K562 (cell line): ENCODE results near the gene BNIP5. TPM values are rescaled to one million over a fixed set of nuclear protein-coding genes. Genes with fewer than 3 reads are reported as not detected.

ENCODE experiments used
- ARID4B ChIP-seq: sonication (generic); formaldehyde crosslinking; IDR thresholded peaks from 2 replicates; pipeline ENCODE4 v1.8.0; 2022; ENCODE audit warnings: mild to moderate bottlenecking, missing genetic modification reagents
- BHLHE40 ChIP-seq: IDR thresholded peaks from 2 replicates; pipeline ENCODE4 v1.6.1; 2011; ENCODE audit warnings: low read length, improper control_type of control experiment
- ETV5 ChIP-seq: sonication (generic); formaldehyde crosslinking; IDR thresholded peaks from 2 replicates; pipeline ENCODE4 v1.4.0; 2020; ENCODE audit warnings: low read depth, mild to moderate bottlenecking, missing genetic modification reagents
- GATAD2B ChIP-seq: fragments of 450-650 bp; IDR thresholded peaks from 2 replicates; pipeline ENCODE4 v1.6.1; 2017; ENCODE audit warnings: mild to moderate bottlenecking, borderline replicate concordance
- HDAC2 ChIP-seq: fragments of 450-650 bp; IDR thresholded peaks from 2 replicates; pipeline ENCODE4 v1.6.1; 2016; ENCODE audit warnings: mild to moderate bottlenecking
- HNRNPUL1 ChIP-seq: fragments of 200-400 bp; formaldehyde crosslinking; IDR thresholded peaks from 2 replicates; pipeline ENCODE4 v1.6.1; 2017; ENCODE audit warnings: low read length
- MCM3 ChIP-seq: fragments of 450-650 bp; IDR thresholded peaks from 2 replicates; pipeline ENCODE4 v1.6.1; 2016
- MYNN ChIP-seq, 2 experiments: sonication (generic); formaldehyde crosslinking in 1 of 2; IDR thresholded peaks; 2 replicates each; pipeline versions ENCODE4 v1.5.0 to v1.6.1; 2016 to 2020; ENCODE audit warnings: antibody characterized with exemption in 1 of 2, missing genetic modification reagents in 1 of 2
- NFYB ChIP-seq: IDR thresholded peaks from 2 replicates; pipeline ENCODE4 v1.6.1; 2011; ENCODE audit warnings: mild to moderate bottlenecking, moderate library complexity; ENCODE audit not compliant: insufficient read length; ENCODE audit errors: extremely low read depth
- NRF1 ChIP-seq, 2 experiments: fragments of 450-650 bp; IDR thresholded peaks in 1 of 2; conservative IDR thresholded peaks in 1 of 2; 2 replicates each; pipeline ENCODE4 v1.6.1; 2014; ENCODE audit warnings: mild to moderate bottlenecking in 2 of 2
- NUFIP1 ChIP-seq: fragments of 450-650 bp; IDR thresholded peaks from 2 replicates; pipeline ENCODE4 v1.6.1; 2018; ENCODE audit not compliant: partially characterized antibody
- RBM22 ChIP-seq: fragments of 200-400 bp; formaldehyde crosslinking; IDR thresholded peaks from 2 replicates; pipeline ENCODE4 v1.6.1; 2018; ENCODE audit warnings: low read length, low read depth; ENCODE audit not compliant: poor library complexity, severe bottlenecking
- RCOR1 ChIP-seq, 2 experiments: IDR thresholded peaks; 2 replicates each; pipeline ENCODE4 v1.6.1; 2012; ENCODE audit warnings: low read depth in 2 of 2, low read length in 2 of 2, borderline replicate concordance in 1 of 2, improper control_type of control experiment in 1 of 2
- SP2 ChIP-seq: IDR thresholded peaks from 2 replicates; pipeline ENCODE4 v1.6.1; 2011; ENCODE audit warnings: mild to moderate bottlenecking, low read depth, low read length, moderate library complexity; ENCODE audit not compliant: poor library complexity, severe bottlenecking; ENCODE audit errors: extremely low read depth
- SRSF7 ChIP-seq: fragments of 200-400 bp; formaldehyde crosslinking; optimal IDR thresholded peaks from 2 replicates; pipeline ENCODE3; 2017; ENCODE audit warnings: mild to moderate bottlenecking, low read depth, low read length
- TAF9B ChIP-seq: fragments of 450-650 bp; IDR thresholded peaks from 2 replicates; pipeline ENCODE4 v1.6.1; 2018; ENCODE audit warnings: mild to moderate bottlenecking; ENCODE audit not compliant: partially characterized antibody
- VEZF1 ChIP-seq: fragments of 200-800 bp; sonication (Bioruptor generic); IDR thresholded peaks from 2 replicates; pipeline ENCODE4 v1.6.1; 2017; ENCODE audit warnings: missing genetic modification characterization, missing compliant biosample characterization
- ZNF143 ChIP-seq: sonication (generic); formaldehyde crosslinking; IDR thresholded peaks from 2 replicates; pipeline ENCODE4 v1.9.0; 2022; ENCODE audit warnings: mild to moderate bottlenecking, missing genetic modification reagents
- ZNF217 ChIP-seq: sonication (generic); formaldehyde crosslinking; IDR thresholded peaks from 2 replicates; pipeline ENCODE4 v1.8.0; 2022; ENCODE audit warnings: mild to moderate bottlenecking, missing genetic modification reagents
- ZNF408 ChIP-seq: fragments of 250-450 bp; sonication (Bioruptor Pico); IDR thresholded peaks from 2 replicates; pipeline ENCODE4 v1.4.0; 2020; ENCODE audit warnings: low read depth, mild to moderate bottlenecking, moderate library complexity
- polyA plus RNA-seq, 8 experiments: library from polyadenylated mRNA; depleted of rRNA in 4 of 8; stranded (reverse) in 5 of 8; unstranded in 3 of 8; fragments of >200 nt; fragmentation: Nextera tagmentation in 2 of 8; fragmentation: Illumina TruSeq in 1 of 8; extraction: Ambion mirVana in 2 of 8; extraction: Trizol in 1 of 8; gene quantifications; 2 replicates each; pipeline versions ENCODE4 v1.2.1 to v1.2.3, GENCODE V29; 2011 to 2014; ENCODE audit warnings: inconsistent platforms in 1 of 8, missing spikeins in 1 of 8
- total RNA-seq, 7 experiments: library from RNA; depleted of rRNA in 6 of 7; stranded (reverse); fragments of >200 nt in 6 of 7; fragmentation: Illumina TruSeq in 2 of 7; extraction: Trizol in 2 of 7; gene quantifications; 2 replicates each; pipeline versions ENCODE4 v1.2.1 to v1.2.3, GENCODE V29; 2011 to 2021; ENCODE audit warnings: low replicate concordance in 1 of 7
- TF ChIP-seq, protein P1 (sequence below): fragments of 450-650 bp; IDR thresholded peaks from 2 replicates; pipeline ENCODE4 v1.6.1; 2018; ENCODE audit warnings: mild to moderate bottlenecking, low read depth; ENCODE audit not compliant: partially characterized antibody

Gene BNIP5
- total and polyA plus RNA-seq, 9 of the 15 experiments (the other 6 are each of a cell fraction or from before 2014, with no cell fraction given): not detected

GRCh38 chr6:36360241-36361054, 23.8 kb upstream of the BNIP5 start (continued):
- TF ChIP-seq, protein P1, sequence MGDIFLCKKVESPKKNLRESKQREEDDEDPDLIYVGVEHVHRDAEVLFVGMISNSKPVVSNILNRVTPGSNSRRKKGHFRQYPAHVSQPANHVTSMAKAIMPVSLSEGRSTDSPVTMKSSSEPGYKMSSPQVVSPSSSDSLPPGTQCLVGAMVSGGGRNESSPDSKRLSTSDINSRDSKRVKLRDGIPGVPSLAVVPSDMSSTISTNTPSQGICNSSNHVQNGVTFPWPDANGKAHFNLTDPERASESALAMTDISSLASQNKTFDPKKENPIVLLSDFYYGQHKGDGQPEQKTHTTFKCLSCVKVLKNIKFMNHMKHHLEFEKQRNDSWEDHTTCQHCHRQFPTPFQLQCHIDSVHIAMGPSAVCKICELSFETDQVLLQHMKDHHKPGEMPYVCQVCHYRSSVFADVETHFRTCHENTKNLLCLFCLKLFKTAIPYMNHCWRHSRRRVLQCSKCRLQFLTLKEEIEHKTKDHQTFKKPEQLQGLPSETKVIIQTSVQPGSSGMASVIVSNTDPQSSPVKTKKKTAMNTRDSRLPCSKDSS: no peak
- no peak for TF ChIP-seq NFYB
- no peak for TF ChIP-seq ARID4B (CRISPR knock-in tag)
- TF ChIP-seq ZNF143 (CRISPR knock-in tag): no peak
- no peak for TF ChIP-seq MYNN (IDR thresholded peaks at IDR 0.05)
- TF ChIP-seq MYNN (CRISPR knock-in tag; IDR thresholded peaks at IDR 0.05): no peak
- TF ChIP-seq RBM22: no peak
- TF ChIP-seq SRSF7: no peak
- TF ChIP-seq GATAD2B: no peak
- TF ChIP-seq SP2: no peak
- TF ChIP-seq ZNF217 (CRISPR knock-in tag): no peak
- TF ChIP-seq RCOR1 (IDR thresholded peaks at IDR 0.05; ENCODE audit: borderline replicate concordance in 1 of 2, low read depth in 2 of 2, low read length in 2 of 2): peak in 1 of 2 experiments; percentile 52; a peak in 1 of 4 replicates
- no peak for TF ChIP-seq MCM3
- TF ChIP-seq BHLHE40: peak; percentile 35; the same call in 1 of the 2 replicates
- TF ChIP-seq VEZF1: no peak
- peak; percentile 21 to 41; a peak in 3 of 4 replicates for TF ChIP-seq NRF1 (conservative IDR thresholded peaks at IDR 0.05 in 1 of 2, IDR thresholded peaks at IDR 0.05 in 1 of 2)
- no peak for TF ChIP-seq TAF9B
- no peak for TF ChIP-seq ETV5 (CRISPR knock-in tag)
- no peak for TF ChIP-seq HNRNPUL1
- no peak for TF ChIP-seq ZNF408 (CRISPR knock-in tag)
- TF ChIP-seq NUFIP1: no peak
- no peak for TF ChIP-seq HDAC2
